HepG2 (cell line): ENCODE data around the gene MKRN1.

Source experiments
- BRCA1 ChIP-seq: sonication (generic); formaldehyde crosslinking; IDR thresholded peaks from 2 replicates; pipeline ENCODE4 v1.4.0; 2020; ENCODE audit warnings: missing genetic modification reagents
- FOXA1 ChIP-seq, 2 experiments: fragments of 450-650 bp in 1 of 2; sonication (generic) in 1 of 2; formaldehyde crosslinking in 1 of 2; IDR thresholded peaks; 2 replicates each; pipeline versions ENCODE4 v1.4.0 to v1.6.1; 2016 to 2020; ENCODE audit warnings: missing genetic modification reagents in 1 of 2
- GABPA ChIP-seq, 2 experiments: IDR thresholded peaks; 2 replicates each; pipeline ENCODE4 v1.6.1; 2011 to 2016; ENCODE audit warnings: low read depth in 2 of 2, low read length in 1 of 2, missing biosample characterization in 1 of 2, missing genetic modification characterization in 1 of 2
- JUND ChIP-seq: sonication (generic); formaldehyde crosslinking; IDR thresholded peaks from 2 replicates; pipeline ENCODE4 v1.8.0; 2022; ENCODE audit warnings: mild to moderate bottlenecking, missing genetic modification reagents
- REPIN1 ChIP-seq: sonication (generic); formaldehyde crosslinking; IDR thresholded peaks from 2 replicates; pipeline ENCODE4 v1.8.0; 2022; ENCODE audit warnings: missing genetic modification reagents, low read depth, mild to moderate bottlenecking, borderline replicate concordance
- RNF2 ChIP-seq: fragments of 450-650 bp; conservative IDR thresholded peaks from 2 replicates; pipeline ENCODE4 v1.6.1; 2016; ENCODE audit warnings: low read depth
- SMAD3 ChIP-seq: sonication (generic); formaldehyde crosslinking; IDR thresholded peaks from 2 replicates; pipeline ENCODE4 v1.4.0; 2020; ENCODE audit warnings: missing genetic modification reagents
- ZNF768 ChIP-seq: sonication (generic); formaldehyde crosslinking; IDR thresholded peaks from 2 replicates; pipeline ENCODE4 v1.4.0; 2020; ENCODE audit warnings: missing genetic modification reagents
- TF ChIP-seq, protein P1 (sequence below): sonication (generic); formaldehyde crosslinking; IDR thresholded peaks from 2 replicates; pipeline ENCODE4 v1.8.0; 2023; ENCODE audit warnings: mild to moderate bottlenecking, missing genetic modification reagents
- TF ChIP-seq, protein P2 (sequence below): sonication (generic); formaldehyde crosslinking; IDR thresholded peaks from 2 replicates; pipeline ENCODE4 v1.5.0; 2020; ENCODE audit warnings: mild to moderate bottlenecking, missing genetic modification reagents, moderate library complexity

DNA sequence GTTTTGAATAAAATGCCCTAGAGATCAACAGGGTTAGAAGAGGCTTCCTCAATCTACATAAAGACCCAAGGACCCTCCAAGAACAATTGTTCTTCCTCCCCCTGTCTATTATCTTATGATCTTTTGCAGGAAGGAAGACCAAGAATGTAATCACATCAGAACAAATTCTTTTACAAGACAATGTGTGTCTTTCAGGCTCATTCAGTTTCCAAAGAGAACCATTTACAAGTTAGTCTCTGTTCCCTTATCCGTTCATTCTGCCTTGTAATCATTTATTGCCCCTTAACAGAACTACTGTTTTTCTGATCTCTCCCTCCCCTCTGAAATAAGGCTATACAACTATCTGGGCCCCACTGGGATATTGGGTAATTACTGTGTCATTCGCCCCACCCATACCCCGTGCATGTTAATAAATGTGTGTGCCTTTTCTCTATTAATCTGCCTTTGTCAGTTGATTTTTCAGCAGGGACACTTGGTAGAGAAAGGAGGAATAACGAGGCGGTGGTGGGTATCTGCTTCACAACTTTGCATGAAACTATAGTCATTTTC lies 5.7 kb upstream of the MKRN1 start:
- TF ChIP-seq SMAD3 (CRISPR knock-in tag) (no peak), REPIN1 (CRISPR knock-in tag) (no peak), BRCA1 (no peak), GABPA (IDR thresholded peaks at IDR 0.05; ENCODE audit: low read depth, low read length) (no peak), GABPA (CRISPR knock-in tag; IDR thresholded peaks at IDR 0.05; ENCODE audit: low read depth) (no peak), RNF2 (no peak), JUND (CRISPR knock-in tag) (no peak), ZNF768 (CRISPR knock-in tag) (no peak), FOXA1 (IDR thresholded peaks at IDR 0.05) (no peak), FOXA1 (CRISPR knock-in tag; IDR thresholded peaks at IDR 0.05) (no peak)
- TF ChIP-seq, protein P1, sequence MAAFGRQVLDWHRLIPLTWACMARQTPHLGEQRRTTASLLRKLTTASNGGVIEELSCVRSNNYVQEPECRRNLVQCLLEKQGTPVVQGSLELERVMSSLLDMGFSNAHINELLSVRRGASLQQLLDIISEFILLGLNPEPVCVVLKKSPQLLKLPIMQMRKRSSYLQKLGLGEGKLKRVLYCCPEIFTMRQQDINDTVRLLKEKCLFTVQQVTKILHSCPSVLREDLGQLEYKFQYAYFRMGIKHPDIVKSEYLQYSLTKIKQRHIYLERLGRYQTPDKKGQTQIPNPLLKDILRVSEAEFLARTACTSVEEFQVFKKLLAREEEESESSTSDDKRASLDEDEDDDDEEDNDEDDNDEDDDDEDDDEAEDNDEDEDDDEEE: no peak
- TF ChIP-seq, protein P2, sequence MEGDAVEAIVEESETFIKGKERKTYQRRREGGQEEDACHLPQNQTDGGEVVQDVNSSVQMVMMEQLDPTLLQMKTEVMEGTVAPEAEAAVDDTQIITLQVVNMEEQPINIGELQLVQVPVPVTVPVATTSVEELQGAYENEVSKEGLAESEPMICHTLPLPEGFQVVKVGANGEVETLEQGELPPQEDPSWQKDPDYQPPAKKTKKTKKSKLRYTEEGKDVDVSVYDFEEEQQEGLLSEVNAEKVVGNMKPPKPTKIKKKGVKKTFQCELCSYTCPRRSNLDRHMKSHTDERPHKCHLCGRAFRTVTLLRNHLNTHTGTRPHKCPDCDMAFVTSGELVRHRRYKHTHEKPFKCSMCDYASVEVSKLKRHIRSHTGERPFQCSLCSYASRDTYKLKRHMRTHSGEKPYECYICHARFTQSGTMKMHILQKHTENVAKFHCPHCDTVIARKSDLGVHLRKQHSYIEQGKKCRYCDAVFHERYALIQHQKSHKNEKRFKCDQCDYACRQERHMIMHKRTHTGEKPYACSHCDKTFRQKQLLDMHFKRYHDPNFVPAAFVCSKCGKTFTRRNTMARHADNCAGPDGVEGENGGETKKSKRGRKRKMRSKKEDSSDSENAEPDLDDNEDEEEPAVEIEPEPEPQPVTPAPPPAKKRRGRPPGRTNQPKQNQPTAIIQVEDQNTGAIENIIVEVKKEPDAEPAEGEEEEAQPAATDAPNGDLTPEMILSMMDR (CRISPR knock-in tag): no peak
